HL-60 (cell line): ENCODE measurements around the gene ZFYVE27.

Experiments used
- DNase-seq, 2 experiments: peaks; one replicate each; pipeline ENCODE4 v3.0.0-alpha.2; 2010 to 2020; ENCODE audit warnings: low read depth in 1 of 2, low spot score in 1 of 2
- H3K27ac ChIP-seq: fragments of 250-450 bp; sonication (Bioruptor Pico); replicated peaks from 2 replicates; pipeline ENCODE4 v1.5.1; 2020; ENCODE audit warnings: mild to moderate bottlenecking, moderate library complexity
- H3K27me3 ChIP-seq: fragments of 250-450 bp; sonication (Bioruptor Pico); 2 replicates; pipeline ENCODE4 v1.5.1; 2021; ENCODE audit warnings: mild to moderate bottlenecking, moderate library complexity; ENCODE audit not compliant: insufficient read depth, poor library complexity, severe bottlenecking
- H3K4me3 ChIP-seq: replicated peaks from 2 replicates; pipeline ENCODE4 v1.5.1; 2011; ENCODE audit warnings: mild to moderate bottlenecking, control low read depth, low read length; ENCODE audit not compliant: insufficient read depth
- GABPA ChIP-seq: IDR thresholded peaks from 2 replicates; pipeline ENCODE4 v1.6.1; 2012; ENCODE audit warnings: low read depth
- POLR2AphosphoS5 ChIP-seq: IDR thresholded peaks from 2 replicates; pipeline ENCODE4 v1.6.1; 2012; ENCODE audit warnings: low read depth
- SPI1 ChIP-seq: IDR thresholded peaks from 2 replicates; pipeline ENCODE4 v1.6.1; 2012; ENCODE audit warnings: low read depth, mild to moderate bottlenecking, borderline replicate concordance
- TF ChIP-seq, protein P1 (sequence below): IDR thresholded peaks from 2 replicates; pipeline ENCODE4 v1.6.1; 2012; ENCODE audit warnings: low read depth; ENCODE audit not compliant: insufficient replicate concordance
- TF ChIP-seq, protein P2 (sequence below): IDR thresholded peaks from one replicate; pipeline ENCODE4 v1.5.1; 2011; ENCODE audit warnings: low read length, control low read depth, inconsistent platforms; ENCODE audit not compliant: insufficient read depth

The ZFYVE27 gene

DNA sequence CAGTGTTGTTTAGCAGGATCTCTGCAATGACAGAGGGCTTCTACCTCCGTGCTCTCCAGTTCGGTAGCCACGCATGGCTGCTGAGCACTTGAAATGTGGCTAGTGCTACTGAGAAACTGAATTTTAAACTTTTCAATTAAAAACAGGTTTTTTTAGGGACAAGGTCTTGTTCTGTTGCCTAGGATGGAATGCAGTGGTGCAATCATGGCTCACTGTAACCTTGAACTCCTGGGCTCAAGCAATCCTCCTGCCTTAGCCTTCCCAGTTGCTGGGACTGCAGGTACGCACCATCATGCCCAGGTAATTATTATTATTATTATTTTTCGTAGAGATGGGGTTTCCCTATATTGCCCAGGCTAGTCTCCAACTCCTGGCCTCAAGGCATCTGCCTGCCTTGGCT is 48.3 kb downstream of the ZFYVE27 start:
- Histone ChIP-seq H3K4me3 (no peak overlapping the region), H3K27ac (no peak overlapping the region), H3K27me3 (peaks cover 10% of the 10 kb centered on the region)
- no peak for DNase-seq
- TF ChIP-seq POLR2AphosphoS5, result no peak
- no peak for TF ChIP-seq GABPA
- TF ChIP-seq SPI1, result no peak
- TF ChIP-seq, protein P1, sequence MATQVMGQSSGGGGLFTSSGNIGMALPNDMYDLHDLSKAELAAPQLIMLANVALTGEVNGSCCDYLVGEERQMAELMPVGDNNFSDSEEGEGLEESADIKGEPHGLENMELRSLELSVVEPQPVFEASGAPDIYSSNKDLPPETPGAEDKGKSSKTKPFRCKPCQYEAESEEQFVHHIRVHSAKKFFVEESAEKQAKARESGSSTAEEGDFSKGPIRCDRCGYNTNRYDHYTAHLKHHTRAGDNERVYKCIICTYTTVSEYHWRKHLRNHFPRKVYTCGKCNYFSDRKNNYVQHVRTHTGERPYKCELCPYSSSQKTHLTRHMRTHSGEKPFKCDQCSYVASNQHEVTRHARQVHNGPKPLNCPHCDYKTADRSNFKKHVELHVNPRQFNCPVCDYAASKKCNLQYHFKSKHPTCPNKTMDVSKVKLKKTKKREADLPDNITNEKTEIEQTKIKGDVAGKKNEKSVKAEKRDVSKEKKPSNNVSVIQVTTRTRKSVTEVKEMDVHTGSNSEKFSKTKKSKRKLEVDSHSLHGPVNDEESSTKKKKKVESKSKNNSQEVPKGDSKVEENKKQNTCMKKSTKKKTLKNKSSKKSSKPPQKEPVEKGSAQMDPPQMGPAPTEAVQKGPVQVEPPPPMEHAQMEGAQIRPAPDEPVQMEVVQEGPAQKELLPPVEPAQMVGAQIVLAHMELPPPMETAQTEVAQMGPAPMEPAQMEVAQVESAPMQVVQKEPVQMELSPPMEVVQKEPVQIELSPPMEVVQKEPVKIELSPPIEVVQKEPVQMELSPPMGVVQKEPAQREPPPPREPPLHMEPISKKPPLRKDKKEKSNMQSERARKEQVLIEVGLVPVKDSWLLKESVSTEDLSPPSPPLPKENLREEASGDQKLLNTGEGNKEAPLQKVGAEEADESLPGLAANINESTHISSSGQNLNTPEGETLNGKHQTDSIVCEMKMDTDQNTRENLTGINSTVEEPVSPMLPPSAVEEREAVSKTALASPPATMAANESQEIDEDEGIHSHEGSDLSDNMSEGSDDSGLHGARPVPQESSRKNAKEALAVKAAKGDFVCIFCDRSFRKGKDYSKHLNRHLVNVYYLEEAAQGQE, result no peak
- TF ChIP-seq, protein P2, sequence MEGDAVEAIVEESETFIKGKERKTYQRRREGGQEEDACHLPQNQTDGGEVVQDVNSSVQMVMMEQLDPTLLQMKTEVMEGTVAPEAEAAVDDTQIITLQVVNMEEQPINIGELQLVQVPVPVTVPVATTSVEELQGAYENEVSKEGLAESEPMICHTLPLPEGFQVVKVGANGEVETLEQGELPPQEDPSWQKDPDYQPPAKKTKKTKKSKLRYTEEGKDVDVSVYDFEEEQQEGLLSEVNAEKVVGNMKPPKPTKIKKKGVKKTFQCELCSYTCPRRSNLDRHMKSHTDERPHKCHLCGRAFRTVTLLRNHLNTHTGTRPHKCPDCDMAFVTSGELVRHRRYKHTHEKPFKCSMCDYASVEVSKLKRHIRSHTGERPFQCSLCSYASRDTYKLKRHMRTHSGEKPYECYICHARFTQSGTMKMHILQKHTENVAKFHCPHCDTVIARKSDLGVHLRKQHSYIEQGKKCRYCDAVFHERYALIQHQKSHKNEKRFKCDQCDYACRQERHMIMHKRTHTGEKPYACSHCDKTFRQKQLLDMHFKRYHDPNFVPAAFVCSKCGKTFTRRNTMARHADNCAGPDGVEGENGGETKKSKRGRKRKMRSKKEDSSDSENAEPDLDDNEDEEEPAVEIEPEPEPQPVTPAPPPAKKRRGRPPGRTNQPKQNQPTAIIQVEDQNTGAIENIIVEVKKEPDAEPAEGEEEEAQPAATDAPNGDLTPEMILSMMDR, result no peak

DNA sequence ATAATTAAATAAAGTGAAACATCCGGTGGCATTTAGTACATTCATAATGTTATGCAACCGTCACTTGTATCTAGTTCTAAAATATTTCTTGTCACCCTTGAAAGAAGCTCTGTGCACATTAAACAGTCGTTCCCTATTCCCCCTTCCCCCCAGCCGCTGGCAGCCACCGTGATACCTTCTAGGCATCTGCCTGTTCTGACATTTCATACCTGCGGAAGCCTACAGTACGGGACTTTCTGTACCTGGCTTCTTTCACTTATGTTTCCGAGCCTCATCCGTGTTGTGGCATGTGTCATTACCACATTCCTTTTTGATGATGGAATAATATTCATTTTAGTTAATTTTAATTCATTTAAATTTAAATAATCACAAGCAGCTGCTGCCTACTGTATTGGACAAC is 48.8 kb downstream of the ZFYVE27 start:
- TF ChIP-seq SPI1 (no peak), POLR2AphosphoS5 (no peak), GABPA (no peak)
- TF ChIP-seq, protein P2, result no peak
- TF ChIP-seq, protein P1, result no peak
- no peak overlapping the region for H3K27ac ChIP-seq
- H3K4me3 ChIP-seq, result no peak overlapping the region
- H3K27me3 ChIP-seq, result peaks cover 10% of the 10 kb centered on the region
- no peak for DNase-seq

DNA sequence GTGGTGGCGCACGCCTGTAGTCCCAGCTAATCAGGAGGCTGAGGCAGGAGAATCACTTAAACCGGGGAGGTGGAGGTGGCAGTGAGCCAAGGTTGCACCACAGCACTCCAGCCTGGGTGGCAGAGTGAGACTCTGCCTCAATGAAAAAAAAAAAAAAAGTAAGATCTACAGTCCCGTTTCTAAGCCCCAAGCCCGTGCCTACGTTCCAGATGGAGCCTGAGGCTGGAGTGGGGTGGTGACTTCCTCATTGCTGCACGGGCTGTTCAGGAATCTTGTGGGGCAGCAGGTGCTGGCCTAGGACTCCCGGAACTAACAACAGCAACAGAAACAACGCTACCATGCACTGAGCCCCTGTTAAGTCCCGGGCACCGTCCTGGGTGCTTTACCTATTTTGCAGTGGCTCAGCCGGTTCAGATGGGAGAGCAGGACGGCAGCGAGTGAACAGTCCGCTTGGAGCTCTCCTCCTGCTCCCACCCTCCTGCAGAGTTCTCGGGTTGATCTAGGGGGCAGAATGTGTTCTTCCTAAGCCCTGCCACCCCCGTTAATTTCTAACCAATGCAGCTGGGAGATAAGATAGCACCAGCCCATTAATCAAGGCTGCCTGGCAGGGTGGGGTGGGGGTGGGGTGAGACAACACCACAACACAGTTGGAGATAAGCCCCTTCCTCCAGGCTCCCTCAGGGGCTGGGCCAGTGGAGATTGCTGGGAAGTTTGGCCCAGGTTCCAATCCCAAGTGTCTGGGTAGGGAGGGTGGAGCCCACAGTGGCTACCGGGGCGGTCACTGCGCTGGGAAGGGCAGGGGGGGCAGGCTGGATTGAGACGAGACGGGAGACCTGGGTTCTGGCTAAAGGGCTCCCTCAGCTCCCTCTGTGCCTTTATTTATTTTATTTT is 51.9 kb downstream of the ZFYVE27 start:
- TF ChIP-seq, protein P2, result no peak
- TF ChIP-seq, protein P1, result no peak
- no peak for TF ChIP-seq POLR2AphosphoS5
- no peak for TF ChIP-seq GABPA
- peak; percentile 37; the same call in 1 of the 2 replicates for TF ChIP-seq SPI1
- DNase-seq, result peak in 1 of 2 experiments; percentile 5
- H3K27ac ChIP-seq, result no peak overlapping the region
- no peak overlapping the region for H3K4me3 ChIP-seq
- peaks cover 10% of the 10 kb centered on the region for H3K27me3 ChIP-seq
